Forelimb muscle (tissue), 1 donor: Measurements from ENCODE around the gene COASY. TPM values are rescaled to one million over a fixed set of nuclear protein-coding genes. Genes with fewer than 3 reads are reported as not detected.
"Not testable (repeated sequence)": the region's sequence is repeated elsewhere in the genome, so short reads cannot be mapped to it uniquely, and the experiment has no call there.

Experiments
- DNase-seq: peaks from one replicate; pipeline ENCODE4 v3.0.0-alpha.2; 2013; ENCODE audit warnings: low read depth
- polyA plus RNA-seq: library from polyadenylated mRNA; unstranded; fragments of 120-200 nt; gene quantifications from one replicate; pipeline ENCODE4 v1.2.1, GENCODE V29; 2013; ENCODE audit not compliant: insufficient read length

The COASY gene
- polyA plus RNA-seq, 1 donor = 23.1 TPM

DNA sequence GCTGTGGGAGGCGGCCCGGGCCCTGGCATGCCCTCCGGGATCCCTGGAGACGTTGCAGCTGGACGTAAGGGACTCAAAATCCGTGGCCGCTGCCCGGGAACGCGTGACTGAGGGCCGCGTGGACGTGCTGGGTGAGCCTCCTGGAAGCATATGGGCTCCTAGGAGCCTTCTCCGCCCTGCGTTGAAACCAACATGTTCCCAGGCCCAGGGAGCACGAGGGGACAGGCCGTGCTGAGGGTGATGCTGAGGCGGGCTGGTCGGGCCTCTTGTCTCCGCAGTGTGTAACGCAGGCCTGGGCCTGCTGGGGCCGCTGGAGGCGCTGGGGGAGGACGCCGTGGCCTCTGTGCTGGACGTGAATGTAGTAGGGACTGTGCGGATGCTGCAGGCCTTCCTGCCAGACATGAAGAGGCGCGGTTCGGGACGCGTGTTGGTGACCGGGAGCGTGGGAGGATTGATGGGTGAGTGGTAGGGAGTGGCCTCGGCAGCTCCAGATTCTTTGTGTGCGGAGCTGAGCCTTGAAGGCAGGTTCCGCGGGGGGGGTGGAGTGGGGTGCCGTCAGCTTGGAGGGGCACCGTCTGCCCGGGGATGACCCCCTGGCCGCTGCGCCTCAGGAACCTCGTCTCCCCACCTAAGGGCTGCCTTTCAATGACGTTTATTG, 8.7 kb upstream of the COASY start:
- DNase-seq = no peak

DNA sequence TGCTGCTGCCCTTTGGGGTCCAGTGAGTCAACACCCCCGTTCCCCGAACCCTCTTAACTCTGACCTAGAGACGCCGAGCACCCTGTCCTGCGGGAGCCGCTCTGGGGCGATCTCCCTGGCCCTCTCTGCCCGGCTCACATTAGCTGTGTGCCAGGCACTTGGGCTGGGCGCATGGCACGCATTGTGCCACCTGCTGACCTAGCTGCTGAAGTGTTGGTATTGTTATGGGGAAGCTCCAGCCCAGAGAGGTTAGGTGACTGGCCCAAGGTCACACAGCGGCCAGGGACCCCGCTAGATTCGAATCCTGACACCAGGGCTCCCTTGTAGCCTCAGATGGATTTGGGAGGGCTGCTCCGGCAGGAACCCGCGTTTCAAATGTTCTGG, 8.1 kb upstream of the COASY start:
- no peak for DNase-seq

DNA sequence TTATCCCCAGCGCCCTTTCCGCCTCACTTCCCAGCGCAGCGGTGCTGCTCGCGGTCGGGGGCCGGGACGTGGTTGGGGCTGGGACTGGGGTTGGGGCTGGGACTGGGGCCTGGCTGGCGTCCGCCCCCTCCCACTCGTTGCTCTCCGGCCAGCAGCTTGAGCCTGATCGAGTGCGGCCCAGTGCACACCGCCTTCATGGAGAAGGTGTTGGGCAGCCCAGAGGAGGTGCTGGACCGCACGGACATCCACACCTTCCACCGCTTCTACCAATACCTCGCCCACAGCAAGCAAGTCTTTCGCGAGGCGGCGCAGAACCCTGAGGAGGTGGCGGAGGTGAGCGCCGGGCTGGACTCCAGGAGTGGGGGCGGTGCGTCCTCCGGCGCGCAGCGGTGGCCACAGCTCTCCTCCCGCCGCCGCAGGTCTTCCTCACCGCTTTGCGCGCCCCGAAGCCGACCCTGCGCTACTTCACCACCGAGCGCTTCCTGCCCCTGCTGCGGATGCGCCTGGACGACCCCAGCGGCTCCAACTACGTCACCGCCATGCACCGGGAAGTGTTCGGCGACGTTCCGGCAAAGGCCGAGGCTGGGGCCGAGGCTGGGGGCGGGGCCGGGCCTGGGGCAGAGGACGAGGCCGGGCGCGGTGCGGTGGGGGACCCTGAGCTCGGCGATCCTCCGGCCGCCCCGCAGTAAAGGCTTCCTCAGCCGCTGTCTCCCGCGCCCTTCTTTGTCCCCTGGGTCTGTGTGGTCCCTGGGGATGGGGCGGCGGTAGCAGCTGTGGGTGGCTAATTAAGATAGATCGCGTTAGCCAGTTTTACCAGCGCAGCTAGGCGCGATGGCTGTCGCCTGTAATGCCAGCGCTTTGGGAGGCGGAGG, 7.5 kb upstream of the COASY start:
- no peak for DNase-seq

DNA sequence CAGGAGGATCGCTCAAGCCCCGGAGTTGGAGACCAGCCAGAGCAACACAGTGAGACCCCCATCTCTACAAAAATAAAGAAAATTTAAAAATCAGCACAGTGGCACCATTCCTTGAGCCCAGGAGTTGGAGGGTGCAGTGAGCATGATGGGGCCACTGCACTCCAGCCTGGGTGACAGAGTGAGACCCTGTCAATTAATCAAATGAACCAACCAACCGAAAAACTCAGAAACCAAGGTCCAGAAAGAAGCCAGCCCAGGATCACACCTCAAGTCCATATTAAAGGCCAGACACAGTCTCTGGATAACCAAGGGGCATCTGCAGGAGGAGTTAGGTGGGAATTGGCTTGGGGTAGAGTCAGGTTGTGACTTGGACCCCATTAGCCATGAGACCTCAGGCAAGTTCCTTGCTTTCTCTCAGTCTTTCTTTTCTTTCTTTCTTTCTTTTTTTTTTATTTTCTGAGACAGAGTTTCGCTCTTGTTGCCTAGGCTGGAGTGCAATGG, 6.8 kb upstream of the COASY start:
- DNase-seq = no peak

DNA sequence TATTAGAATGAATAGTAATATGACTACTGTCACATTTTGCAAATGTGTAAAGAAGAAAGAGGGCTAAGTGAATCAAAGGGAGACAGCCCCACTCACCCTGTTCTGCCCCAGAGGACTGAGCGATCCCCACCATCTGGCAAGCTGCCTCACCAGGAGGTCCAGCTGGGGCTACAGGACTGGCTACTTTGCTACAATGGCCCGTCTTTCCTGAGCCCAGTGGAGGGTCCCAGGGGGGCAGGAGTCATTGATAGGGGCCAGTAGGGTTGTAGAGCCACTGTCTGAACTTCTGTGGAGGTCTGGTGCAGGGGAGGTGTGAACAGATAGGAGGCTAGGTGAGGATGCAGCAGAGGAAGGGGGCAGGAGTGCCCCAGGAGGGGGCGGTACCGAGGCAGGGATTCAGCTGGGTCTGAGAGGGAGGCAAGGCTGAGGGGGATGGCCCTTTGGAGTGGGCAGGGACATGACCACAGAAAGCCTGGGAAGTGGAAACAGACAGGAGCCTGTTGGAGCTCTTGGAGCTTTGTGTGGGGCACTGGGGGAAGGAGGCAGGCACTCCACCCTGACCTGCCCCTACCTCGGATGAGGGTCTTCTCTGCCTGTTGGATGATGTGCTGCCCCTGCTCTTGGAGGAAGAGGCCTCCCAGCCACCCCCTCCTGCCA, 5.9 kb upstream of the COASY start:
- DNase-seq = not testable (repeated sequence)

DNA sequence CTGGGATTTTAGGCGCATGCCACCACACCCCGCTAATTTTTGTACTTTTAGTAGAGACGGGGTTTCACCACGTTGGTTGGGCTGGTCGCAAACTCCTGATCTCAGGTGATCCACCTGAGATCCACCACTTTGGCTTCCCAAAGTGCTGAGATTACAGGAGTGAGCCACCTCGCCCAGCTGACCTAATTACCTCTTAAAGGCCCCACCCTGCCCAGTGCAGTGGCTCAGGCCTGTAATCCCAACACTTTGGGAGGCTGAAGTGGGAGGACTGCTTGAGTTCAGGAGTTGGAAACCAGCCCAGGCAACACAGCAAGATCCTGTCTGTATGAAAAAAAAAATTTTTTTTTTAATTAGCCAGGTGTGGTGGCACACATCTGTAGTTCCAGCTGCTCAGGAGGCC, 2.9 kb upstream of the COASY start:
- DNase-seq = no peak

DNA sequence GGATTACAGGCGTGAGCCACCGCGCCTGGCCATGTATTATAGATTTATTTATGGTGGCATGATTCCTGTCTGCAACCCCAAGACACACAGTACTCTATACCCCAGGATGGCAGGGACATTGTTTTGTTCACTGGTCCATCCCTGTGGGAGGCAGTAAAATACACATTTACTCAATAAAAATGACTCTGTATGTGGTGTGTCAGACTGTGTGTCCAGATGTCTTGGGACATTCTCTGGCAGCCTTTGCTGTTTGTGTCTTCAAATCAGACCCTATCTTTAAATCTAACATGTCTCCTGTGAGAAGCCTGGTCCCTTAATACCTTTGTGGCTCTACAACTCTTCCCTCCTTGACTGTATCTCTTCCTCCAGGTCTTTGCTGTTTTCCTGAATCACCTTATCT, 1.7 kb upstream of the COASY start:
- no peak for DNase-seq

DNA sequence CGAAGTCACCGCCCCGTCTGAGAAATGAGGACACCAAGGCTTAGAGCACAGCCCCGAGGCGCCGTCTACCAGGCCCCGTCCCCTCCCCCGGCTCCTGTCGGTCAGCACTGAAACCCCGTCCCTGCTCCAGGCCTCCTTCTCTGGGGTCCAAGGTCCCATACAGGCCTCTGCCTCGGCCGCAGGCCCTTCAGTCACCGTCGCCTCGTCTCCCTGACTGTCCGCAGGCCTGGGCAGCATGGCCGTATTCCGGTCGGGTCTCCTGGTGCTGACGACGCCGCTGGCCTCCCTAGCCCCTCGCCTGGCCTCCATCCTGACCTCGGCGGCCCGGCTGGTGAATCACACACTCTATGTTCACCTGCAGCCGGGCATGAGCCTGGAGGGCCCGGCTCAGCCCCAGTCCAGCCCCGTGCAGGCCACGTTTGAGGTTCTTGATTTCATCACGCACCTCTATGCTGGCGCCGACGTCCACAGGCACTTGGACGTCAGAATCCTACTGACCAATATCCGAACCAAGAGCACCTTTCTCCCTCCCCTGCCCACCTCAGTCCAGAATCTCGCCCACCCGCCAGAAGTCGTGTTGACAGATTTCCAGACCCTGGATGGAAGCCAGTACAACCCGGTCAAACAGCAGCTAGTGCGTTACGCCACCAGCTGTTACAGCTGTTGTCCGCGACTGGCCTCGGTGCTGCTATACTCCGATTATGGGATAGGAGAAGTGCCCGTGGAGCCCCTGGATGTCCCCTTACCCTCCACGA, 617 bp downstream of the COASY start:
- DNase-seq = no peak

DNA sequence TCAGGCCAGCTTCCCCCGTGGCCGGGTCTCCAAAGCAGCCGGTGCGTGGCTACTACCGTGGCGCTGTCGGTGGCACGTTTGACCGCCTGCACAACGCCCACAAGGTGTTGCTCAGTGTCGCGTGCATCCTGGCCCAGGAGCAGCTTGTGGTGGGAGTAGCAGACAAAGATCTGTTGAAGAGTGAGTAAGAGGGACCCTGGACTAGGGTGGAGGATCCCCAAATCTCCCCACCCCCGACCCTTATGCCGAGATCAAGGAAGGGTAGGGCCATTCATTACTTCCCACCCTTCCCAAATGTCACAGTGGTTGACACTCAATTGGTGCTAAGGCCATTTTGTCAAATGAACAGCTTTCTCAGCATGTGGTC, 1.2 kb downstream of the COASY start:
- no peak for DNase-seq

DNA sequence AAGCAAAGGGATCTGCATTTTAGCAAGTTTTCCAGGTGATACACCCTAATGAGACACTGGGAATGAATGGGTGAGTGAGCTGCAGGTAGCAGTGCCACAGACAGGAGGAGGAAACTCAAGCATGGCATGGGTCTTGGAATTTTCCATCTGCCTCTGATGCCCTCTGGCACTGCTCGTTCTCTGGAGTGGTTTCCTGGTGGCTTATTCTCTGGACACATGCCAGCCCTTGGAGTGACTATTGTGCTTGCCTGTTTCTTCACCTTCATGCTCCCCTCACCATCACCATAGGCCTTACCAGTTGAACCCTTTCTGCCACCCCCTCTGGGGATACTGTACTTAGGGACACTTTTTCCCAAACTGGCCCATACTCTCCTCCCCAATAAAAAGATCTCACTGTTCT, 1.6 kb downstream of the COASY start:
- DNase-seq = no peak

DNA sequence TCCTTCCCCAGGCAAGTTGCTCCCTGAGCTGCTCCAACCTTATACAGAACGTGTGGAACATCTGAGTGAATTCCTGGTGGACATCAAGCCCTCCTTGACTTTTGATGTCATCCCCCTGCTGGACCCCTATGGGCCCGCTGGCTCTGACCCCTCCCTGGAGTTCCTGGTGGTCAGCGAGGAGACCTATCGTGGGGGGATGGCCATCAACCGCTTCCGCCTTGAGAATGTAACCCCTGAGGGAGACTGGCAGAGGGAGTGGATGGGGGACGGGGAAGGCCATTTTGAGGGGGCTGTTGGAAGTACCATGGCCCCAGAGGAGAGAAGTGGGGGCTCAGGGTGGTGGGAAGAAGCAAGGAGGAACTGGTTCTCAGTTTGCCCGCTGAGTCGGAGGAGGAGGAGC, 2.0 kb downstream of the COASY start:
- no peak for DNase-seq

DNA sequence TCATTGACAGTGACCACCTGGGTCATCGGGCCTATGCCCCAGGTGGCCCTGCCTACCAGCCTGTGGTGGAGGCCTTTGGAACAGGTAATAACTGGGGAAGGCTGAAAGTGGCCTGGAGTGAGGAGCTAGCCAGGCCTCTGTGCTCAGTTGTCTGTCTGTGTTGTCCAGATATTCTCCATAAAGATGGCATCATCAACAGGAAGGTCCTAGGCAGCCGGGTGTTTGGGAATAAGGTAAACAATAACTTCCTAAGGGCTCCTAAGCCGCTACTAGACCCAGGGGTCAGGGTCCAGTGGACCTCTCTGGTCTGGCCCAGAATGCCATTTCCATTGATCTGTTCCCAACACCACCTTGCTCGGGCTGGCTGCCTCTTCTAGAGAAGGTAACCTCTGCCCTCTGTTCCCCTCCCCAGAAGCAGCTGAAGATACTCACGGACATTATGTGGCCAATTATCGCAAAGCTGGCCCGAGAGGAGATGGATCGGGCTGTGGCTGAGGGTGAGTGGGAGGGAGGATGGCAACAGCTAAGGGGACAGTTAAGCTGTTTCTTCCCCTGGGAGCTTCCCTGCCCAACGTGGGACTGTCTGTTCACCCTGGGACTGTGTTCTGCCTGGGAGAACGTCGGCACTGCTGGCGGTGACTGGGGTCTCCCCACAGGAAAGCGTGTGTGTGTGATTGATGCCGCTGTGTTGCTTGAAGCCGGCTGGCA, 3.0 kb downstream of the COASY start:
- DNase-seq = no peak

DNA sequence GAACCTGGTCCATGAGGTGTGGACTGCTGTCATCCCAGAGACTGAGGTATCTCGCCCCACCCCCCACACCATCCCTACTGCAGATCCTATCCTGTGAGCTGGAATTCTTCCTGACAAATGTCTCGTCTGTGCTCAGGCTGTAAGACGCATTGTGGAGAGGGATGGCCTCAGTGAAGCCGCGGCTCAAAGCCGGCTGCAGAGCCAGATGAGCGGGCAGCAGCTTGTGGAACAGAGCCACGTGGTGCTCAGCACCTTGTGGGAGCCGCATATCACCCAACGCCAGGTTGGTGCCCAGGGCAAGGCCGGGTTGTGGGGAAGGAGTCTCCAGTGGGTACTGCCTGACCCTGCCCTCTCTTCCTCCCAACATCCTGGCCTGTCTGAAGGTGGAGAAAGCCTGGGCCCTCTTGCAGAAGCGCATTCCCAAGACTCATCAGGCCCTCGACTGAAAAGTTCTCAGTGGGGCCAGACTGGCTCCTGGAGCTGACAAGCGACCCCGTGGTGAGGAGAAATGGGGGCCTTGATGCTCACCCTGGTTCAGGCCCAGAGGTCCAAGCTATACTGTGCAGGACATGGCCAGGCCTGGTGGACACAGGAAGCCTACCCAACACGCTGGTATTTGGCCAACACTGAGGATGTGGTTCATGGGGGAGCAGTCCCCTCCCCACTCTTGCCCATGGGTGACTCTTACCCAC, 3.7 kb downstream of the COASY start:
- no peak for DNase-seq

DNA sequence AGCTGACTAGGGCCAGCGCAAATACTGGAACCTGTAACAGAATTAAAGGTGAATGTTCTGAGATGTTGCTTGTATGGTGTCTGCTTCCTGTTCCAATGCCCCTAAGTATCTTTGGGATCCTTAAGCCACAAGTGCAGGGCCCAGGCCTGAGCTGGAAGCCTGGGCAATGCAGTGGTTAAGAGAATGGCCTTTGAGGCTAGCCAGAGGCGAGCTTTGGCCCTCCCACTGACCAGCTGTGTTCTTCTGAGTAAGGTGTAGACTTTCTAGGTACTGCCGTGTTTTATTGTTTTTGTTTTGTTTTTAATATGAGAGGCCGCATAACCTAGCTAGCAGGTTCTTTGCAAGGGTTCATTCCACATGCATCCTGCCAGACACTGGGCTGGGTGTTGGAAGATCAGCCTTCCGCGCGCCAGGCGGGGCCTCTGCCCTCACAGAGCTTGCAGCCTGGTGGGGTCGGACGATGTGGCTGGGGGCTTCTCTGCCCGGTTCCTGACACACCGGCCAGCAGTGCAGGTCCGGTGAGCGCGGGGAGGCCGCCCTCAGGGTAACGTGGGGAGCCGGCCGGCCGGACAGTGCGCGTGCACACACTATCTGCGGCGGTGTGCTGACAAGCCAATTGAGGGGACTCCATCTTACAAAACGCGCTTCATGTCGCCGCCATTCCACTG, 4.4 kb downstream of the COASY start:
- no peak for DNase-seq

DNA sequence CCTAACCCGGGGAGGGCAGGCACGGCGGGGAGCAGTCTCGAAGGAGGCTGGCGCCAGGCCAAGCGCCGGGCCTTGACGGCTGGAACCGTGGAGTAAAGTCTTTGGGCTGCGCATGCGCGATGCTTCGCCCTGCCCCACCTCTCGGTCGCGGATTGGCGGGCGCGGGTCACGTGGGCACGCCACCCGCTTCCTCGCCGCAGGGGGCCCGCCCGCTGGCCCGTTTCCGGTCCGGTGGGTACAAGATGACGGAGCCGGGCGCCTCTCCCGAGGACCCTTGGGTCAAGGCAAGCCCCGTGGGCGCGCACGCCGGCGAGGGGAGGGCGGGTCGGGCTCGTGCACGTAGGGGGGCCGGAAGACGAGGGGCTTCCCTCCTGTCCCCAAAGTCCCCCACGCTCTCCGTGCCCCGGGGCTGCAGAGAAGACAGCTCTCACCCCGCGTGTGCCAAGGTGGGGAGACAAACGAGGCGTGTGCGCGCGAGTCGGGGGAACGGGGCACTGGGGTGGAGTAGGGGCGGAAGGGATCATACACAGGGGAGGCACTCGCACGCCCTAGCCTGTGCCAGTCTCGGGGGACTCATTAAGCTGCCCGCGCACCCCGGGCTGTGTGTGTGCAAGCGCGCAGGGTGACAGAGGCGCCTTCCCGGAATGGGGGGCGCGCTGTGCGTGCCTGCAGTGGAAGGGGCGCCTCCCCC, 5.1 kb downstream of the COASY start, which contains the start of gene MLX:
Gene MLX (plus strand): TSS at position 218 of the 691 bp plus-strand sequence. CDS start 25 bp downstream, at position 243.
- peak; percentile 71 for DNase-seq

DNA sequence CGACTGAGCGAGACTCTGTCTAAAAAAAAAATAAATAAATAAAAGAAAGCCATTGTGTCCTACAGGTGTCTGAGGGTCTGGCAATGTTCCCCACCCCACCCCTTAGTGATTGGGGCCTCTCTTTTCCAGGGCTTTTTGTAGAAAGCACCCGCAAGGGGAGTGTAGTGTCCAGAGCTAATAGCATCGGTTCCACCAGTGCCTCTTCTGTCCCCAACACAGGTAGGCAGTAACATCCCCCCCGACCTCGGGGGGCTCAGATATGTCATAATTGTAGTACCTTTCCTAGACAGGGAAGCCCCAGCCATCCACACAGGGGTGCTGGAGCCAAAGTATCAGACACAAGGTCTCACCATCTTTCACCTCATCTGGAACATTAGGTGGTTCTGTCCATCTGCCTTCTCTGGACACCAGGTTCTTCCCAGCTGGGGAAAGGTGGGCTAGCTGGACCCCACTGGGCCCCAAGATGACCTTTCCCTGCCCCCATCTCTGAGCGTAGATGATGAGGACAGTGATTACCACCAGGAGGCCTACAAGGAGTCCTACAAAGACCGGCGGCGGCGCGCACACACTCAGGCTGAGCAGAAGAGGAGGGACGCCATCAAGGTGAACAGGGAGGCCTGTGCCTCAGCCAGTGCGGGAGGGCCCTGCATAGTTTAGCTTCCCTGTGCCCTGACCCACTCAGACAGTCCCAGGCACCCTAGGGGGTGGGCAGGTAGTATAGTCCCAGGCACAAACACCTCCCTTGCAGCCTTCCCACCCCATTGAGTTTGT, 6.6 kb downstream of the COASY start:
- no peak for DNase-seq

DNA sequence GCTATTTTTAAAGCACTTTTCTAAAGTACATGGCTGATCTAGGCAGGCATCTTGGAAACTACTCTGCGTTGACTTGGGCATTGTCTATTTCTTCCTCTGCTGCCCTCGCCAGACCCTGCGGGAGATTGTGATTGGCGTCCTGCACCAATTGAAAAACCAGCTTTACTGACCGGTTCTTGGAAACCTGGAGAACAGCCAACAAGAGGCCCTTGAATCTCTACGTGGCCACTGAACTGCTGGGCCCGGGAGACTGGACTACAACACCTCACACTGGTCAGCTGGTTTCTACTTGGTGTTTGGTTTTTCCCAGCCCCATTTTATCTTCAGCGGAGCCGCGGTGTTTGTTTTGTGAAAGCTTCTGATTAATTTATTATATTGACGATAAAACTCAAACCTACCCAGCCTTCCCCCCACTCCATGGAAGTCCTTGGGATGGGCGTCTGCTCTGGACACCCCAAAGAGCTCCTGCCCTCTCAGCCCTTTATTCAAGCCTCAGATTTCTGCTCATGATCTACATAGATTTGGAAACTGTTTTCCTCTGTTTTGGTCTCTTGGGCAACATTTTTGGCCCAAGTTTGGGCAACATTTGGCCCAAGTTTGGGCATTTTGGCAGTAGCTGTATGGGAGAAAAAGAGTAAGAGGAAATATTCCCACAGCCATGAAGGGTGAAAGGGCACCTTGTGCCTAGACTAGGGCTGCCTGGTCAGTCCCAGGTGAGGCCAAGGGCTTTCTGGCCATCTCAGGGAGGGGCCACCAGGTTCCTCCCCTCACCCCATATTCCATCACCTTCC, 9.7 kb downstream of the COASY start:
- DNase-seq = no peak

DNA sequence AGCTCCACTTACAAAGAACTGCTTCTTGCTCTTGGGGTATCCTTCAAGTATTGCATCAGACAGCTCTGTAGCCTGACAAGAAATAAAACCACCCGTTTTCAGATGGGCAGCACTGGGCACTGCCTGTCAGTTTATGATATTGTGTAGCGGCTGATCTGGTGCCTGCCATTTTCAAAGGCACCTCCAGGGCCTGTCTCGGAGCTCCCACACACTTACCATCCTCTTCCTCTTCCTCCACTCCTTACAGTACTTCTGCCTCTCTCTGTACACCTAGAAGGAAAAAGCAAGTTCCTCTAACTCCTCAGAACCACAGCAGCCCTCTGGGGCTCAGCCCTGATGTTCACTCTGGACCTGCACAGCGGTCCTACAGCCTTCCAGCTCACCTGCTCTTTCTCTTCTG, 11.1 kb downstream of the COASY start:
- no peak for DNase-seq
